ENCODE measurements around the gene FGFR4. TPM values are rescaled to one million over a fixed set of nuclear protein-coding genes. Genes with fewer than 3 reads are reported as not detected.

Gene FGFR4
- total RNA-seq, 2 donors from 2014 or later, result 0.48 to 1.5 TPM

- H3K4me1 ChIP-seq, result peaks cover 0 to 32% of the 10 kb centered on the region in 2 donors
- H3K9me3 ChIP-seq, result no peaks in the 10 kb centered on the region
- peaks cover 21% of the 10 kb centered on the region for H3K36me3 ChIP-seq
- no peaks in the 10 kb centered on the region for H3K27me3 ChIP-seq
- H3K4me3 ChIP-seq, result no peak overlapping the region
- DNase-seq (ENCODE audit: low spot score), result no peak
- peak overlapping the region in 1 of 2 donors; percentile 15 for H3K27ac ChIP-seq
- no peak for TF ChIP-seq CTCF (IDR thresholded peaks at IDR 0.05)
These were observed 55.4 kb downstream of the FGFR4 start for GRCh38 chr5:177142098-177142611.

- Histone ChIP-seq H3K36me3 (peaks cover 21% of the 10 kb centered on the region), H3K27ac (peak overlapping the region in 1 of 2 donors; percentile 6), H3K4me1 (peaks cover 0 to 26% of the 10 kb centered on the region in 2 donors)
These were observed 56.1 kb downstream of the FGFR4 start for GRCh38 chr5:177142778-177143177.

DNA sequence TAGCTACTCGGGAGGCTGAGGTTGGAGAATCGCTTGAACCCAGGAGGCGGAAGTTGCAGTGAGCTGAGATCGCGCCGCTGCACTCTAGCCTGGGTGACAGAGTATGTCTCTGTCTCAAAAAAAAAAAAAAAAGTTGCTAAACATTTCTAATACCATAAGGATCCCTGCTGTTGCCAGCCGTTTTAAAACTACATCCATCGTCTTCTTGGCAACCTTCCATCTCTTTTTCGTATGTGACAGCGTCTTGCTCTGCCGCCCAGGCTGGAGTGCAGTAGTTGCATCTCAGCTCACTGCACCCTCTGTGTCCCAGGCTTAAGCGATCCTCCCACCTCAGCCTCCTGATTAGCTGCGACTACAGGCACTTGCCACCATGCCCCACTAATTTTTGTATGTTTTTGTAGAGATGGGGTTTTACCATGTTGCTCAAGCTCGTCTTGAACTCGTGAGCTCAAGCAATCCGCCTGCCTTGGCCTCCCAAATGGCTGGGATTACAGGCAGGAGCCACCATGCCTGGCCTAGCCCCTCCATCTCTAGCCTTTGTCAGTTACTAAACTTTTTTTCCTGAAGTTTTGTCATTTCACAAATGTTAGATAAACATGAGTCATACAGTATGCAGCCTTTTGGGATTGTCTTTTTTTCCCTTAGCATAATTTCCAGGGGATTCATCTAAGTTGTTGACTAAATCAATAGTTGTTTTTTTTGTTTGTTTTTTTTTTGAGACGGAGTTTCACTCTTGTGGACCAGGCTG is 60.4 kb downstream of the FGFR4 start:
- H3K36me3 ChIP-seq, result peaks cover 23% of the 10 kb centered on the region
- H3K27ac ChIP-seq, result no peak overlapping the region
- no peaks in the 10 kb centered on the region for H3K9me3 ChIP-seq
- H3K4me3 ChIP-seq, result no peak overlapping the region
- H3K27me3 ChIP-seq, result no peaks in the 10 kb centered on the region
- TF ChIP-seq CTCF (IDR thresholded peaks at IDR 0.05), result no peak
- DNase-seq (ENCODE audit: low spot score), result no peak
- H3K4me1 ChIP-seq, result peaks cover 0 to 8% of the 10 kb centered on the region in 2 donors

More at GRCh38 chr5:177142778-177143177, 56.1 kb downstream of the FGFR4 start:
- H3K27me3 ChIP-seq, result no peaks in the 10 kb centered on the region
- DNase-seq (ENCODE audit: low spot score), result no peak
- H3K4me3 ChIP-seq, result no peak overlapping the region
- no peak for TF ChIP-seq CTCF (IDR thresholded peaks at IDR 0.05)
- no peaks in the 10 kb centered on the region for H3K9me3 ChIP-seq

Other genes starting within 250 kb of the FGFR4 start
- gene HK3, start 187.6 kb upstream of the FGFR4 start, total RNA-seq, result 1 to 10 TPM in 1 of 2 donors, under 1 TPM in 1; 0.85 to 4.4 TPM
- 10 to 100 TPM; 18.9 to 27.4 TPM for gene UIMC1, start 80.1 kb upstream of the FGFR4 start, total RNA-seq
- gene ZNF346, start 64.2 kb upstream of the FGFR4 start, total RNA-seq, result 1 to 10 TPM; 8.5 TPM
- gene NSD1, start 46.9 kb downstream of the FGFR4 start, total RNA-seq, result 10 to 100 TPM; 25.4 to 26.7 TPM
- 10 to 100 TPM; 14.8 to 14.9 TPM for gene RAB24, start 216.8 kb downstream of the FGFR4 start, total RNA-seq
- gene PRELID1, start 216.9 kb downstream of the FGFR4 start, total RNA-seq, result 10 to 100 TPM; 26.7 to 44.3 TPM
- gene MXD3, start 225.0 kb downstream of the FGFR4 start, total RNA-seq, result 1 to 10 TPM; 1.6 to 1.8 TPM

Data from right atrium auricular region (tissue), 2 donors.